SU-DHL-6 (cell line): Measurements from ENCODE around the gene KIF1A.

ENCODE experiments used
- H2AFZ ChIP-seq: fragments of 200-600 bp; sonication (generic); 2 replicates; pipeline ENCODE4 v1.6.1; 2014; ENCODE audit warnings: low read depth, mild to moderate bottlenecking, moderate library complexity, mixed read lengths, antibody characterized with exemption, low read length; ENCODE audit not compliant: severe bottlenecking
- H3F3A ChIP-seq: fragments of 200-600 bp; shearing (Covaris generic); 2 replicates; pipeline ENCODE4 v1.6.0; 2016; ENCODE audit warnings: antibody characterized with exemption, mild to moderate bottlenecking; ENCODE audit not compliant: insufficient read depth
- H3K27ac ChIP-seq: fragments of 200-600 bp; sonication (generic); 2 replicates; pipeline ENCODE4 v1.5.1; 2016; ENCODE audit warnings: low read depth, mild to moderate bottlenecking, low read length, moderate library complexity, mixed read lengths
- H3K27me3 ChIP-seq: fragments of 200-600 bp; sonication (generic), shearing (Covaris generic); 2 replicates; pipeline ENCODE4 v1.6.0; 2014; ENCODE audit warnings: mild to moderate bottlenecking, low read length
- H3K36me3 ChIP-seq: fragments of 200-600 bp; sonication (generic); 2 replicates; pipeline ENCODE4 v1.6.1; 2014; ENCODE audit warnings: mild to moderate bottlenecking, low read length, mixed read lengths
- H3K4me2 ChIP-seq: fragments of 300-600, 200-600 bp; shearing (Covaris generic), sonication (generic); 2 replicates; pipeline ENCODE4 v1.6.0; 2014; ENCODE audit warnings: low read length, low read depth, mild to moderate bottlenecking; ENCODE audit not compliant: poor library complexity, severe bottlenecking
- H3K4me3 ChIP-seq: fragments of 200-600 bp; sonication (generic); 2 replicates; pipeline ENCODE4 v1.5.1; 2014; ENCODE audit warnings: antibody characterized with exemption, low read length, mild to moderate bottlenecking, mixed read lengths; ENCODE audit not compliant: insufficient read depth, poor library complexity, severe bottlenecking
- H3K79me2 ChIP-seq: fragments of 200-600 bp; sonication (generic); 2 replicates; pipeline ENCODE4 v1.6.1; 2014; ENCODE audit warnings: mild to moderate bottlenecking, low read length, moderate library complexity; ENCODE audit not compliant: insufficient read depth
- H3K9ac ChIP-seq: fragments of 200-600 bp; sonication (generic); 2 replicates; pipeline ENCODE4 v1.7.0; 2014; ENCODE audit warnings: mild to moderate bottlenecking, low read length
- H3K9me2 ChIP-seq: fragments of 200-600 bp; sonication (generic); replicated peaks from 2 replicates; pipeline ENCODE4 v1.6.1; 2014; ENCODE audit warnings: low read length; ENCODE audit not compliant: insufficient read depth
- H3K9me3 ChIP-seq: fragments of 200-600 bp; sonication (generic); 2 replicates; pipeline ENCODE4 v1.6.1; 2014; ENCODE audit warnings: low read length, mixed read lengths; ENCODE audit not compliant: insufficient read depth
- H4K20me1 ChIP-seq: fragments of 200-600 bp; sonication (generic); 2 replicates; pipeline ENCODE4 v1.6.1; 2014; ENCODE audit warnings: low read depth, mild to moderate bottlenecking, antibody characterized with exemption, low read length, moderate library complexity, mixed read lengths
- EZH2phosphoT487 ChIP-seq: fragments of 200-600 bp; sonication (generic), shearing (Covaris generic); conservative IDR thresholded peaks from 2 replicates; pipeline ENCODE4 v1.6.1; 2018; ENCODE audit warnings: mild to moderate bottlenecking, antibody characterized with exemption, low read length, moderate library complexity, mixed read lengths
- TF ChIP-seq, protein P1 (sequence below): fragments of 200-600 bp; sonication (generic); IDR thresholded peaks from one replicate; pipeline ENCODE4 v1.5.1; 2017; ENCODE audit warnings: antibody characterized with exemption, mild to moderate bottlenecking, low read length, moderate library complexity; ENCODE audit not compliant: insufficient read depth, poor library complexity, severe bottlenecking

Gene KIF1A

DNA sequence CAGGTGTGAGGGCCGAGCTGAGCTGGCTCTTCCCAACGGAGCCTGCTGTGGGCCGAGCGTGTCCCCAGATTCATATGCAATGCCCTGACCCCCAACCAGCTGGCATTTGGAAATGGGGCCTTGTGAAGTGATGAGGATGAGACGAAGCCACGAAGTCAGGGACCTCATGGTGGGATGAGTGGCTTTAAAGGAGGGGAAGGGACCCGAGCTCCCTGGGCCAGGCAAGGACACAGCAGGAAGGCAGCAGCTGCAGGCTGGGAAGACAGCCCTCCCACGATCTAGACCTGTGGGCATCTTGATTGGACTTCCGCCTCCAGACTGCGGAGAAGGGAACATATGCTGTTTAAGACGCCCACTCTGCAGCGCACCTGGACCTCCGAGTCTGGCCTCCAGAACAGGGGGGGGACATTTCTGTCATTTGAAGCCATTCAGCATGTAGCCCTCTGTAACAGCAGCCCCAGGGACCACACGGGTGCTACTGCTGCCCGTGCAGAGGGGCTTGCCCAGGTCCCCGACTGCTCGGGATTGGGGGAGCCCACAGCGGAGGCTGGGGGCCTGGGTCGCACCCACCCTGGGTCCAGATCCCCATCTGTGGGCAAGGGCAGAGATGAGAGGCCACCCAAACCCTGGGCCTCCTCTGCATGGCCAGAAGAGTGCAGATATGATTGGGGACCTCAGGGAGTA, 27.2 kb downstream of the KIF1A start:
- no peaks in the 10 kb centered on the region for H3K27me3 ChIP-seq
- H2AFZ ChIP-seq, result no peak overlapping the region
- H3K27ac ChIP-seq, result no peak overlapping the region
- H3K4me2 ChIP-seq, result no peak overlapping the region
- H3K9me3 ChIP-seq, result no peaks in the 10 kb centered on the region
- H4K20me1 ChIP-seq, result no peaks in the 10 kb centered on the region
- H3K4me3 ChIP-seq, result no peak overlapping the region
- H3K36me3 ChIP-seq, result no peaks in the 10 kb centered on the region
- no peaks in the 10 kb centered on the region for H3F3A ChIP-seq
- no peak overlapping the region for H3K9ac ChIP-seq
- no peaks in the 10 kb centered on the region for H3K79me2 ChIP-seq
- no peaks in the 10 kb centered on the region for H3K9me2 ChIP-seq
- TF ChIP-seq EZH2phosphoT487, result no peak
- TF ChIP-seq, protein P1, sequence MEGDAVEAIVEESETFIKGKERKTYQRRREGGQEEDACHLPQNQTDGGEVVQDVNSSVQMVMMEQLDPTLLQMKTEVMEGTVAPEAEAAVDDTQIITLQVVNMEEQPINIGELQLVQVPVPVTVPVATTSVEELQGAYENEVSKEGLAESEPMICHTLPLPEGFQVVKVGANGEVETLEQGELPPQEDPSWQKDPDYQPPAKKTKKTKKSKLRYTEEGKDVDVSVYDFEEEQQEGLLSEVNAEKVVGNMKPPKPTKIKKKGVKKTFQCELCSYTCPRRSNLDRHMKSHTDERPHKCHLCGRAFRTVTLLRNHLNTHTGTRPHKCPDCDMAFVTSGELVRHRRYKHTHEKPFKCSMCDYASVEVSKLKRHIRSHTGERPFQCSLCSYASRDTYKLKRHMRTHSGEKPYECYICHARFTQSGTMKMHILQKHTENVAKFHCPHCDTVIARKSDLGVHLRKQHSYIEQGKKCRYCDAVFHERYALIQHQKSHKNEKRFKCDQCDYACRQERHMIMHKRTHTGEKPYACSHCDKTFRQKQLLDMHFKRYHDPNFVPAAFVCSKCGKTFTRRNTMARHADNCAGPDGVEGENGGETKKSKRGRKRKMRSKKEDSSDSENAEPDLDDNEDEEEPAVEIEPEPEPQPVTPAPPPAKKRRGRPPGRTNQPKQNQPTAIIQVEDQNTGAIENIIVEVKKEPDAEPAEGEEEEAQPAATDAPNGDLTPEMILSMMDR, result no peak

DNA sequence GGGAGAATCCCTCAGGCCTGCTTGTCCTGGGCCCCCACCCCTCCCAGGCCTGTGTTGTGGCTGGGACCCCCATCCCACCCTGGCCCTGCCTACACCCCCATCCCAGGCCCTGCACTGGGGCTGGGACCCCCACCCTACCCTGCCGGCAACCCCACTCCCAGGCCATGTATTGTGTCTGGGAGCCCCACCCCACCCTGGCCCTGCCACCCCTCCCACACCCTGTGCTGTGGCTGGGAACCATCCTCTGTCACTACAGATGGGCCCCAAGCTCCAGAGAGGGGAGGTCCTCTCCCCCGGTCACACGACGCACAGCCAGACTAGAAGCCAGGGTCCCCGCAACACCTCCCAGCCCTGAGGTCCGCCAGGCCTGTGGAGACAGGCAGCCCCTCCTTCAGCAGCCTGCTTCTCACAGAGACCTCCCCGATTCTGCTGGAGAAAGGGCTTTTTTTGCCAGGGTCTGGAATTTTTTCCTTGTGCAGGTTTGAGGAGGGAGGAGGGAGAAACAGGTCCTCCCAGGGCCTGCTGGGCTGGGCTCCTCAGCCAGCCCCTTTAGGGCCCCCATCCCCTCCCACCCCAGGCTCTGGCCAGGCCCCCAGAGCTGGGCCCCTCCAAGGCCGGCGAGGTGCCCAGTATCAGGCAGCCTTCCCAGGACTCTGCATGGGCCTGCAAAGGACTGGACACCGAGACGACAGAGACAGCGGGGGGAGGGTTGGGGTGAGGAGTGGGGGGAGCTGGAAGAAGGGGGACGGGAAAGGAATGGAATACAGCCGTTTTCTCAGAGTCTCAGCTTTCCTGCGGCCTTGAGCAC, 28.0 kb downstream of the KIF1A start:
- no peaks in the 10 kb centered on the region for H3K9me2 ChIP-seq
- H3K4me2 ChIP-seq, result no peak overlapping the region
- TF ChIP-seq, protein P1, result no peak
- no peak for TF ChIP-seq EZH2phosphoT487
- H3K36me3 ChIP-seq, result no peaks in the 10 kb centered on the region
- no peaks in the 10 kb centered on the region for H3K79me2 ChIP-seq
- H3K9ac ChIP-seq, result no peak overlapping the region
- H3K27ac ChIP-seq, result no peak overlapping the region
- no peak overlapping the region for H3K4me3 ChIP-seq
- no peaks in the 10 kb centered on the region for H3K9me3 ChIP-seq
- H3F3A ChIP-seq, result no peaks in the 10 kb centered on the region
- H2AFZ ChIP-seq, result no peak overlapping the region
- H4K20me1 ChIP-seq, result no peaks in the 10 kb centered on the region
- H3K27me3 ChIP-seq, result no peaks in the 10 kb centered on the region

DNA sequence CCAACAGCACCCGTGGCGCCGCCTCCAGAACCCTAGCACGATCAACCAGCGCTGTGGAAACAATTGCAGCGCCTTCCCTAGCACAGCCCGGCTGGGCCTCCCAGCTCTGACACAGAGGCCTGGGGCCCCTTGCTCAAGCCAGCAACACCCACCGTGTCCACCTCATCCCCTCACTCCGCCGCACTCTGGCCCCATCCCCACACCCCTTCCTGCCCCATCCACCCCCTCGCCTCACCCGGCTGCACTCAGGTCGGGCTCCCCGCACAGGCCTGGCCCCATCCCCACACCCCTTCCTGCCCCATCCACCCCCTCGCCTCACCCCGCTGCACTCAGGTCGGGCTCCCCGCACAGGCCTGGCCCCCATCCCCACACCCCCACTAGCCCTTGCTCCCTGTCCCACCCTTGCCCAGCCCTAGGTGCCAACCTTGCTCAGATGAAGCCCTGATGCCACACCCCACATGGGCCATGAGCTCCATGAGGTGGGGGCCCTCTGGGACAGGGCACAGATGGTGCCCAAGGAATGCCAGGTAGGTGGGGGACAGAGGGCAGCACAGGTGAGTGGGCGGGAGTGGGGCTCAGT, 28.7 kb downstream of the KIF1A start:
- Histone ChIP-seq H2AFZ (no peak overlapping the region), H3K27ac (no peak overlapping the region), H3K9ac (no peak overlapping the region), H3K27me3 (no peaks in the 10 kb centered on the region), H4K20me1 (no peaks in the 10 kb centered on the region), H3K9me2 (no peaks in the 10 kb centered on the region), H3K4me3 (no peak overlapping the region), H3F3A (no peaks in the 10 kb centered on the region), H3K9me3 (no peaks in the 10 kb centered on the region), H3K79me2 (no peaks in the 10 kb centered on the region), H3K36me3 (no peaks in the 10 kb centered on the region), H3K4me2 (no peak overlapping the region)
- TF ChIP-seq, protein P1, result no peak
- no peak for TF ChIP-seq EZH2phosphoT487
